ENCODE results near the gene NAV2. TPM values are rescaled to one million over a fixed set of nuclear protein-coding genes. Genes with fewer than 3 reads are reported as not detected.

The NAV2 gene
- polyA plus RNA-seq, 1 donor from 2014 or later, result 3.0 TPM

GRCh38 chr11:20032127-20032526 is 319.5 kb downstream of the NAV2 start:
- H3K9ac ChIP-seq (ENCODE audit: low read length), result no peak overlapping the region
- H3K9me2 ChIP-seq (ENCODE audit: insufficient read depth, low read length), result no peaks in the 10 kb centered on the region
- H3F3A ChIP-seq (ENCODE audit: insufficient read depth, low read length, poor library complexity, severe bottlenecking), result no peaks in the 10 kb centered on the region
- no peaks in the 10 kb centered on the region for H3K79me2 ChIP-seq (replicated peaks; ENCODE audit: insufficient read depth, low read length)
- H3K36me3 ChIP-seq (ENCODE audit: insufficient read depth, low read length), result no peaks in the 10 kb centered on the region
- H3K9me3 ChIP-seq (ENCODE audit: low read length), result no peaks in the 10 kb centered on the region
- H3K27ac ChIP-seq (ENCODE audit: low read length), result no peak overlapping the region
- no peak overlapping the region for H3K4me2 ChIP-seq (ENCODE audit: low read length)
- H3K27me3 ChIP-seq (ENCODE audit: insufficient read depth, low read depth, low read length), result peaks cover 4% of the 10 kb centered on the region
- no peak overlapping the region for H3K4me3 ChIP-seq (ENCODE audit: low read length)
- TF ChIP-seq TAF1 (IDR thresholded peaks at IDR 0.05; ENCODE audit: low read depth) (no peak), CTCF (IDR thresholded peaks at IDR 0.05; ENCODE audit: poor library complexity, severe bottlenecking) (no peak), RAD21 (conservative IDR thresholded peaks at IDR 0.05) (no peak), SMC3 (conservative IDR thresholded peaks at IDR 0.05; ENCODE audit: poor library complexity) (no peak), MXI1 (conservative IDR thresholded peaks at IDR 0.05; ENCODE audit: poor library complexity, severe bottlenecking) (no peak), POLR2AphosphoS5 (IDR thresholded peaks at IDR 0.05) (no peak), EP300 (conservative IDR thresholded peaks at IDR 0.05; ENCODE audit: poor library complexity, severe bottlenecking) (no peak), EZH2 (IDR thresholded peaks at IDR 0.05; ENCODE audit: borderline replicate concordance, insufficient read depth, low read length, poor library complexity, severe bottlenecking) (no peak)
- TF ChIP-seq, protein P1, sequence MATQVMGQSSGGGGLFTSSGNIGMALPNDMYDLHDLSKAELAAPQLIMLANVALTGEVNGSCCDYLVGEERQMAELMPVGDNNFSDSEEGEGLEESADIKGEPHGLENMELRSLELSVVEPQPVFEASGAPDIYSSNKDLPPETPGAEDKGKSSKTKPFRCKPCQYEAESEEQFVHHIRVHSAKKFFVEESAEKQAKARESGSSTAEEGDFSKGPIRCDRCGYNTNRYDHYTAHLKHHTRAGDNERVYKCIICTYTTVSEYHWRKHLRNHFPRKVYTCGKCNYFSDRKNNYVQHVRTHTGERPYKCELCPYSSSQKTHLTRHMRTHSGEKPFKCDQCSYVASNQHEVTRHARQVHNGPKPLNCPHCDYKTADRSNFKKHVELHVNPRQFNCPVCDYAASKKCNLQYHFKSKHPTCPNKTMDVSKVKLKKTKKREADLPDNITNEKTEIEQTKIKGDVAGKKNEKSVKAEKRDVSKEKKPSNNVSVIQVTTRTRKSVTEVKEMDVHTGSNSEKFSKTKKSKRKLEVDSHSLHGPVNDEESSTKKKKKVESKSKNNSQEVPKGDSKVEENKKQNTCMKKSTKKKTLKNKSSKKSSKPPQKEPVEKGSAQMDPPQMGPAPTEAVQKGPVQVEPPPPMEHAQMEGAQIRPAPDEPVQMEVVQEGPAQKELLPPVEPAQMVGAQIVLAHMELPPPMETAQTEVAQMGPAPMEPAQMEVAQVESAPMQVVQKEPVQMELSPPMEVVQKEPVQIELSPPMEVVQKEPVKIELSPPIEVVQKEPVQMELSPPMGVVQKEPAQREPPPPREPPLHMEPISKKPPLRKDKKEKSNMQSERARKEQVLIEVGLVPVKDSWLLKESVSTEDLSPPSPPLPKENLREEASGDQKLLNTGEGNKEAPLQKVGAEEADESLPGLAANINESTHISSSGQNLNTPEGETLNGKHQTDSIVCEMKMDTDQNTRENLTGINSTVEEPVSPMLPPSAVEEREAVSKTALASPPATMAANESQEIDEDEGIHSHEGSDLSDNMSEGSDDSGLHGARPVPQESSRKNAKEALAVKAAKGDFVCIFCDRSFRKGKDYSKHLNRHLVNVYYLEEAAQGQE (IDR thresholded peaks at IDR 0.05; ENCODE audit: borderline replicate concordance), result no peak
- H4K20me1 ChIP-seq (ENCODE audit: insufficient read depth), result no peaks in the 10 kb centered on the region
- H2AFZ ChIP-seq (ENCODE audit: low read depth, low read length), result no peak overlapping the region

DNA sequence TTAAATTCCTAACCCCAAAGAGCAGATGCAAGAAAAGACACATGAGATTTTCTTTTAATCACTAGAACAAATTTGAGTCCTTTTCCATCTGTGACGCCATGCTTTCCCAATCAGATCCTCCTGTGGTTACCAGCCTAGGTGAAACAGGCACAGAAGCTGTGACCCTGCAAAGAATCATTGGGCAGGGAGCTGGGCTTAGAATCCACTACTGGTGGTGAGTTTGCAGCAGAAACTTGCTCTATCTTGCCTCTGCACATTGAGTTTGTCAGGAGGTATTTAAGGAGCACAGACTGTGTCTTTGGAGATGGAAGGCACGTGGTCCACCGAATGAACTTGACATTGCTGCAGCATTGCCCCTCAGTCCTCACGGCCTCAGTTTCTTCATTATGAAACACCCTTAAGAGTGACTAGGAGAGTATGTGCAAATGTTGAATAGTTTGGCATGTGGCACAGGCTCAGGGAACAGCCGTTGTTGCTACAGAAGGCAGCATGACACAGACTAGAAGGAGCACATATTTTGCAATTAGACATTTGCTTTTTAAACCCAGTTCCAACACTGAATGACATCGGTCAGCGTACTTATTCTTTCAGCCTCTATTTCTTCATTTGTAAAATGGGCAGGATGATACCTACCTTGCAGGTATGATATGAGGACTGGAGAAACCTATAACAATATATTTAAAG is 320.1 kb downstream of the NAV2 start:
- Histone ChIP-seq H3K27ac (ENCODE audit: low read length) (no peak overlapping the region), H4K20me1 (ENCODE audit: insufficient read depth) (no peaks in the 10 kb centered on the region), H3K9me3 (ENCODE audit: low read length) (no peaks in the 10 kb centered on the region), H3K4me3 (ENCODE audit: low read length) (no peak overlapping the region), H3K9ac (ENCODE audit: low read length) (no peak overlapping the region), H2AFZ (ENCODE audit: low read depth, low read length) (no peak overlapping the region), H3K9me2 (ENCODE audit: insufficient read depth, low read length) (no peaks in the 10 kb centered on the region), H3K4me2 (ENCODE audit: low read length) (no peak overlapping the region), H3F3A (ENCODE audit: insufficient read depth, low read length, poor library complexity, severe bottlenecking) (no peaks in the 10 kb centered on the region), H3K27me3 (ENCODE audit: insufficient read depth, low read depth, low read length) (no peaks in the 10 kb centered on the region), H3K36me3 (ENCODE audit: insufficient read depth, low read length) (no peaks in the 10 kb centered on the region), H3K79me2 (replicated peaks; ENCODE audit: insufficient read depth, low read length) (no peaks in the 10 kb centered on the region)
- no peak for TF ChIP-seq POLR2AphosphoS5 (IDR thresholded peaks at IDR 0.05)
- no peak for TF ChIP-seq EZH2 (IDR thresholded peaks at IDR 0.05; ENCODE audit: borderline replicate concordance, insufficient read depth, low read length, poor library complexity, severe bottlenecking)
- TF ChIP-seq RAD21 (conservative IDR thresholded peaks at IDR 0.05), result no peak
- no peak for TF ChIP-seq TAF1 (IDR thresholded peaks at IDR 0.05; ENCODE audit: low read depth)
- TF ChIP-seq, protein P1 (IDR thresholded peaks at IDR 0.05; ENCODE audit: borderline replicate concordance), result no peak
- TF ChIP-seq CTCF (IDR thresholded peaks at IDR 0.05; ENCODE audit: poor library complexity, severe bottlenecking), result no peak
- TF ChIP-seq SMC3 (conservative IDR thresholded peaks at IDR 0.05; ENCODE audit: poor library complexity), result no peak
- no peak for TF ChIP-seq MXI1 (conservative IDR thresholded peaks at IDR 0.05; ENCODE audit: poor library complexity, severe bottlenecking)
- TF ChIP-seq EP300 (conservative IDR thresholded peaks at IDR 0.05; ENCODE audit: poor library complexity, severe bottlenecking), result no peak

Measured in neural cell (in vitro differentiated cells).